KOPT-K1 (cell line): ENCODE results near the gene C5orf47.

ENCODE experiments used
- H3K27ac ChIP-seq: fragments of 200-600 bp; sonication (generic); 2 replicates; pipeline ENCODE4 v1.5.1; 2016; ENCODE audit warnings: antibody characterized with exemption, mild to moderate bottlenecking, low read depth, low read length; ENCODE audit not compliant: poor library complexity, severe bottlenecking
- H3K36me3 ChIP-seq: fragments of 200-600 bp; sonication (generic); 2 replicates; pipeline ENCODE4 v1.5.1; 2017; ENCODE audit warnings: antibody characterized with exemption, mild to moderate bottlenecking, low read length, moderate library complexity; ENCODE audit not compliant: insufficient read depth
- H3K9me3 ChIP-seq: fragments of 200-600 bp; sonication (generic); 2 replicates; pipeline ENCODE4 v1.5.1; 2017; ENCODE audit warnings: antibody characterized with exemption, low read length, mild to moderate bottlenecking; ENCODE audit not compliant: insufficient read depth, poor library complexity, severe bottlenecking

C5orf47 gene

DNA sequence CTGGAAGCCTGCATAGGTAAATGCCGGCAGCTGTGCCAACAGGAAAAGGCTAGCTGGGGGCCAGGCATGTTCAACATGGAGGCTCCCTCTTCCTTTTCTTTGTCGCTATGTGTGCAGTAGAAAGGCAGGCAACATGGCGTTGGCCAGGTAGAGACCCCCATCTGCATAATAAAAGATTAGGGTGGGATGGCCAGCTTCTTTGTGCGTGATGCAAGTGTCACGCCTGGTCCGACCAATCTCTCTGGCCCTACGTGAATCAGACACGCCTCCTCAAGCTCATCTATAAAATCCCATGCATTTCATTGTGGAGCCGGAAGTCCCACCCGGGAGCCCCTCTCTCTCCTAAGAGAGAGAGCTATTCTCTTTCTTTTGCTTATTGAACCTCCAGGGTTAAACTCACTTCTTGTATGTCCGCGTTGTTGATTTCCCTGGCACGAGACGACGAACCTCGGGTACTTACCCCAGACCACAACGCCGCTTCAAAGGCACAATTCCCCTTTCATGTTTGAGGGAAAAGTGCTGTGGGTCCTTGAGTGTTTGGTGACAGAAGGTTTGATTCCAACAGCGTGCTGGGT, 25.0 kb upstream of the C5orf47 start:
- no peak overlapping the region for H3K27ac ChIP-seq
- H3K9me3 ChIP-seq, result no peaks in the 10 kb centered on the region
- no peaks in the 10 kb centered on the region for H3K36me3 ChIP-seq

DNA sequence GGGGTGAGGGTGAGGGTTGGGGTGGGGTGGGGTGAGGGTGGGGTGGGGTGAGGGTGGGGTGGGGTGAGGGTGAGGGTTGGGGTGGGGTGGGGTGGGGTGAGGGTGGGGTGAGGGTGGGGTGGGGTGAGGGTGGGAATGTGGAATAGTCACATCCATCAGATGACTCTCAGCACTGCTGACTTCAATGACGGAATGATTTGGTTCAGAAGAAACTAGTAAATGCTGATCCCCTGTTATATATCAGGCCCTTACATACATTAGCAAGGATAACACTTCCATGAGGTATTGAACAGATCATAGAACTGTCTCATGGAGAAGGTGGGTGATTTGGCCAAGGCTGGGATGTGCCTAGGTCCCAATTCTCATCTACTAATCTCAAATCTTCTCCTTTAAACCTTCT, 24.5 kb upstream of the C5orf47 start:
- Histone ChIP-seq H3K9me3 (no peaks in the 10 kb centered on the region), H3K36me3 (no peaks in the 10 kb centered on the region), H3K27ac (no peak overlapping the region)

DNA sequence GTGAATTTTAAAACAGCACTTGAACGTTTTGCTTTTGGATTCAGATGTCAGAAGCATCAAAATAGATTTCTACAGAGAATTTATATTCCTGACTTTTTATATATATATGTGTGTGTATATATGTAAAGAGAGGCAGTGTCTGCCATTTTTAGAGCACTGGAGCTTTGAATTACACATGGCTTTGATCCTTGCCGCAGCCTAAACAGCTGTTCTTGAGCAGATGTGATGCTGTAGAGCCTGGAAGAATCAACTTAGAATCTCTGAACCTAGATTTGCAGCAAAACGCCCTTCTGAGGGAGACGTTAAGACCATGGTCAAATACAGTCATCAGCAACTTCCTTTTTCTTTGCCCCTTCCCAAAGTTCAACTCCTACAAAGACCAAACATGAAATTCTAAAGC, 21.7 kb upstream of the C5orf47 start:
- Histone ChIP-seq H3K27ac (no peak overlapping the region), H3K36me3 (no peaks in the 10 kb centered on the region), H3K9me3 (no peaks in the 10 kb centered on the region)

DNA sequence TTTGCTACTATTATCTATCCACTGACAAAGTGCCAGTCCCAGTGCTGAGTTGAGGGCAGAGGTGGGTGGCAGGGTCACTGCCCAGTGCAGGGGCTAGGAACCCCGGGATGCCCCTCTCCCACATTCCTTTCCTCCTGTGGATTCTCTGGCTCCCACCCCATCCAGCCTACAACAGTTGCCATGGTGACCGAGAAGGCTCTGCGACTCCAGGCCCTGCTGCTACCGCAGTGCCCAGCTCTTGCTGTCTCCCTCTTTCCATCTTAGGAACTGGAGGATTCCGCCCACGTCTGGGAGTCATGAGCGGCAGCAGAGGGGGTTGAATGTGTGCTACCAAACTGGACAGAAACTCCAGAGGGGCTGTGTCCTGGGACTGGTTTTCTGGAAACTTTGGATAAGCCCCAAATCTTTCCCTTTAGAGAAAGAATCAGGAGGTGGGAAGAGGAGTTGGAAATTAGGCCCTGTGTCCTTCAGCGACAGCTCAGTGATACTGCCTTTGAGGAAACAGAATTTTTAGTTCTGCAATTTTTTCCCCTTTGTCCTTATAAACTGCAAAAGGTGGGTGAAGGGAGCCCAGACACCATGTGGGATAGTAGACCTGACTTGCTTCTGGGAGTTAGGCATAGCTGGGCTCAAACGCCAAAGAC, 20.7 kb upstream of the C5orf47 start:
- no peaks in the 10 kb centered on the region for H3K9me3 ChIP-seq
- H3K36me3 ChIP-seq, result no peaks in the 10 kb centered on the region
- H3K27ac ChIP-seq, result no peak overlapping the region

DNA sequence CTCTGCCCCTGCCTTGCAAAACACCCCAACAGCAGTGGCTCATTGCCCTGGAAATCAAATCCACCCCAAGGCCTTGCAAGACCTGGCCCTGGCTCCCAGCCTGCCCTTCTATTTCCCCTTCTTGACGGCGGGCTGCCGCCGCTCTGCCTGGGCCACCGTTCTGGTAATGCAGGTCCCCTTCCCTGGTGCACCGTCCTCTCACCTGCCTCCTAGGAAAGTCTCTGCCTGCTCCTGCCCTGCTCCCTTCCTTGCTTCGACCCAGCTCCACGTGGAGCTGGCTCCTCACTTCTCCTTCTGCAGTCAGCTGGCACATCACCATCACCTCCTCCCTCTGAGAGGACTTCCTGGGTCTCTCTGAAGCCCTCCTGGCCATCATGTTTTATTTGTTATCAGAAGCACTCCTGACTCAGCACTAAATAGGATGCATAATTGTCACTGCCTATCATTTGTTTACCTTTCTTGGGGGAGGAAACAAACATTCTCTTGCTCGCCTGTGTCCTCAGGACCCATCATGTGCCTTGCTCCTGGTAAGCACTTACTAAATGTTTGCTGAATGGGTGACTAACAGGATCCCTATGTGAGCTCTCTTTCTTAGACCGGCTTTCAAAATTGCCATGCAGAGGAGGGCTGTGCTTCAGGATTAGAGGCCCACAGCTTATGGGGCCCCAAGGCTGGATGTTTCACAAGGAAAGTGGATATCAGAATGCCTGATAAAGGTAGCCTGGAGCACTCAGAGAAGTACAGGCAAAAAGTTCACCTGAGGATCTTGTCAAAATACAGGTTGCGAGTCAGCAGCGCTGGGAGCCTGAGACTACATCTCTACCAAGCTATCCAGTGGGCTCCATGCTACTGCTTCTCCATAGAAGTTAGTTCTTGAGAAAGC, 19.6 kb upstream of the C5orf47 start:
- H3K27ac ChIP-seq, result no peak overlapping the region

DNA sequence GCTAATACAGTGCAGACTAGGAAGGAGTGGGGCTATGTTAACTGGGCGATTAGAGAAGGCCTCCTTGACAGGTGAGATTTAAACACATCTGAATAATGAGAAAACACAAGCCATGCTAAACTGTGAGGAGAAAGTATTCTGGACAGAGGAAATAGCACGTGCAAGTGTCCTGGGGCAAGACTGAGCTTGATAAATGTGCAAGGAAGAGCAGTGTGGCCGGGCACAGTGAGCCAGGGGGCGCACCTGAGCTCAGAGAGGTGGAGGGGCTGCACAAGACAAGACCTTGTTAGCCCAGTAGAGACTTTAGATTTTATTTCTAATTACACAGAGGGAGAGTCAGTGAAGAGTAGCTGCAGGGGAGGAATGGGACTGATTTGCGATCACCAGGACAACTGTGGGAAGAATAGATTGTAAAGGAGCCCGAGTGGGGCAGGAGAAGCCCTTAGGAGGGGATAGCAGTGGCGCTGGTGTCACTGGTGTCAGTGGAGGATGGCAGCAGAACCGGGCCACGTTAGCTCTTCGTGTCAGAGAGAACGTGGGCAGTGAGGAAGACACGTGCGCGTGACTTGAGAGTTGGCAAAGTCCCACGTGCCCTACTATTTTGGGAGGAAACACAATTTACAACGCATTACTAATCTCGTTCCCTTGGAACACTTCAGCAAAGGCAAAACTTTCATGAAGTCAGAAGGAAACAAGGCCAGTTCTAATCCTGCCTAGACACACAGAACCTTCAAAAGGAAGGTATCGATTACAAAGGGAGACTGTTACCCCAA, 17.9 kb upstream of the C5orf47 start:
- H3K9me3 ChIP-seq, result no peaks in the 10 kb centered on the region
- H3K36me3 ChIP-seq, result no peaks in the 10 kb centered on the region
- H3K27ac ChIP-seq, result no peak overlapping the region

More for the DNA sequence above, 19.6 kb upstream of the C5orf47 start:
- Histone ChIP-seq H3K36me3 (no peaks in the 10 kb centered on the region), H3K9me3 (no peaks in the 10 kb centered on the region)

DNA sequence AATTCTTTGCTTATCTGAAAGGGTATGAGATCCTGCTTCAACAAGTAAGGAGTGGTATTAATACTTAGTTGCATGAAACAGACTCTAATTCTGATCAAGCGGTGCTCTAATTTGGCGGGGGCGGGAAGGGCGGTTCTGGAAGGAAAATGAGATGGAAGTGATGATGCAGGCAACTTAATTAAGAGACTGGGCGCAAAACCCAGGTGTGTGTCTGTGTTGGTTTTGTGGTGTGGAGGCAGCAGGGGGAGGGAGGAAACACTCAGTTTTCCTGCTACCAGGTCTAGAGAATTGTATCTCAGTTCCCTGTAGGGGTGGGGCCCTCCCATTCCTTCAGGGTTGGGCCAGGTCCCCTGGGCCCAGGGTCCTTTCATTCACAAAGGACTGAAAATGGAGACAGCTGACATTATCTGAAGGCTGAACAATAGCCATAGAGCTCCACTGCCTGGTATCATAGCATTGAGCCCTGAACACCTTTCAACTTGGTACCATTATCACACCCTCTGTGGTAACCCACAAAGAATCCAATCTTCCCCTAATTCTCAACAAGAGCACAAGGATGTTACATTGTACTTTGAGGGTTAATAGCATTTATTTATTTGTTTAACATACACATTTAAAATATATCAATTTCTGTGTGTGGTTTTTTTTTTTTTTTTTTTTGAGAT, 17.2 kb upstream of the C5orf47 start:
- Histone ChIP-seq H3K9me3 (no peaks in the 10 kb centered on the region), H3K27ac (no peak overlapping the region), H3K36me3 (no peaks in the 10 kb centered on the region)

DNA sequence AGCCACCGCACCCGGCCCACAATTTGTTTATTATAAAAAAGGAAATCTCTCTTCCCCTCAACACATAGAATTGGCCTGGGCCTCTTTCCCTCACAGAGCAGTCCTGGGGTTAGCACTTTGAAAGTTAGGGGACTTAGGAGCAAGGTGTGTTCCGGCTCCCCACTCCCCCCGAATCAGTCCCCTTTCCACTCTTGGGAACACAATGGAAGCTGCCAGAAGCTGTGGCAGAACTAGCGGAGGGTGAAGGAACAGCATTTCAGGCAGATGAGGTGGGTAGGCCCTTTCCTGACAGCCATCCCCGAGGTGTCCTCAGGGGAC, 16.4 kb upstream of the C5orf47 start:
- H3K9me3 ChIP-seq, result no peaks in the 10 kb centered on the region
- no peak overlapping the region for H3K27ac ChIP-seq
- H3K36me3 ChIP-seq, result no peaks in the 10 kb centered on the region

DNA sequence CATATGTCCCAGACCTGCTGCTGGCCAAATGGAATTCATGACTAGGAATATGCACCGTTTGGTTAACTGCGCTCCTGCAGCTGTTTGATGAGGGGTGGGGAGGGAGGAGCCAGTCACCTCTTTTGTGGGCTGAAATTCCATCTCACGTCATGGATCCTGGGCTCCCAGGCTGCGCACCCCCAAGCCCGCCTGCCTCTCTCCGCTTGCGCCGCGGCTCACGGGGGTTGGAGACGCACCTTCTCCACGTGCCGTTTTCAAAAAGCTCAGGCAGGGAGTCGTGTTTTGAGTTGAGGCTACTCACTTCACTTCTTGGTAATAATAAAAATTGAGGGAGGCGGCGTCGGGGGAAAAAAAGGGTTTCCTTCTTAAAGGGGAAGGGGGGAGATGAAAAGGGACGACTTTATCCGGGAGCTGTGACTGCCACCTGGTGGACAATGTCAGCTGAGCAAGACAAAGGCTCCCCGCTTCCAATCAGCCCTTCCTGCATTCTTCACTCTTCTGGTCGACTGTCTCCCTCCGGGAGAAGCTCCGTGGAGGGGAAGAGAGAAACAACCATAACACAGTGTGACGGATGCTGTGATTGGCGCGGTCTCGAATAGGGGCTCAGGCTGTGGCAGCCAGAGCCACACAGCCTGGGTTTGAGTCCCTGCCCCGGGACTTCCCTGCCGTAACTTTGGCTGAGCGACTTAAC, 15.9 kb upstream of the C5orf47 start:
- Histone ChIP-seq H3K9me3 (no peaks in the 10 kb centered on the region), H3K27ac (no peak overlapping the region)

DNA sequence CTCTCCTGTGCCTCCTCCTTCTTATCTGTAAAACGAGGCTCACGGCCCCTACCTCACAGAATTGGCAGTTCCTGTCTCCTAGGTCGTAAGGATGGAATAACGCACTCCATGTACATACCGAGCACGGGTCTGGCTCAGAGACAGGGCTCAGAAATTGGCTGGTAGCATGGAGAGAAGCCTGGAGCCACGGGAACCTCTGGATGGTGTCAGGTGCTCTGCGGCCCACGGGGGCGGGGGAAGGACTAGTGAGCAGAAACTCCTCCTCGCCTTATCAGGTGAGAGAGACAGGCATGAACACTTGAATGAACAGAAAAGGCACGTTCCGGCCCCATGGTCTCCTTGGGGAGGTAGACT, 15.4 kb upstream of the C5orf47 start:
- Histone ChIP-seq H3K9me3 (no peaks in the 10 kb centered on the region), H3K36me3 (no peaks in the 10 kb centered on the region), H3K27ac (no peak overlapping the region)

More for the DNA sequence above, 15.9 kb upstream of the C5orf47 start:
- no peaks in the 10 kb centered on the region for H3K36me3 ChIP-seq

DNA sequence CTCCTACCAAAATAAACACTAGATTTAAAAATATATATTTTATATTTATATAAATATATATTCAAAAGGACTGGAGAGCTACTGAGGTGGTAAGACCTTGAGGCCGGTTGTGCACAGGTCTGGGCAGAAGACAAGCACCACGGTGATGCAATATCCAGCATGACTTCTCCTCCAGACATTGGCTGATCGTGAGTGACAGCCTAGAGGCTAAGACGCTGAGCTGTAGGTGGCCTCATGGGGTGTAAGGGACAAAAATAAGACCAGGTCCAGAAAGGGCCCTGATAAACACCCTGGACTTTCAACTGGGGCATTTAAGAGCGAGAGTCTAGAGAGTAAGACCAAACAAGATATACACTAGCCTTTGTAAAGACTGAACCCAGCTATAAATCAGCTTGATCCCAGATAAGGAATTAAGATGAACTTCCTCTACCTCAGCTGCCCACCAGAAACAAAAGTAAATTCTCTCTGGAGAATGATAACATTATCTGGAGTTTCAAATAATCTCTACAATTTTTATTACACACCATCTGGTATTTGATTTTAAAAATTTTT, 14.2 kb upstream of the C5orf47 start:
- Histone ChIP-seq H3K36me3 (no peaks in the 10 kb centered on the region), H3K27ac (no peak overlapping the region), H3K9me3 (no peaks in the 10 kb centered on the region)

DNA sequence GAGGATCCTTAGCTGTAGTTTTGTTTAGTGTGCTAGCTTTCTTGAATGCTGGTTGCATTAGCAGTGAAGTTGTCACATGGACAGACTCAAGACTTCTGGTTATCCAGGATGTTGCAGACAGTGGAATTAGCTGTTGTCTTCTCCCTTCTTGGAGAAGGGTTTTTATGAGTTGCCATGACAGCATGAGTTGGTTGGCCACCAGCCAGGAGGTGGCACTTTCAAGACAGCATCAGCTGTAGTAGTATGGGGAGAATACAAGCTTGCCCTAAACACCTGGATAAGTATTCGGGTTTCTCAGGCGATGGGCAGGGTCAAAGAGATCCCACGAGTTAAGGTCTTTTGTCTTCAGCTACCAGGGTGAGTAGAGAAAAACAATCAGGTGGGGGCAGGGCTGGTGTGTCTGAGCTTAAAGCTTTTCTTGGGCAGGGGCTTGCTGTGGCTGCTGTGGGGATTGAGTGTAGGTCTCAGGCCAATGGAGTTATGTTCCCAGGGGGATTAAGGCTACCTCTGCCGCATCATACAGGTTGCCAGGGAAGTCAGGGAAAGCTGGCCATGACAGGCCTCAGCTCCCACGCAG, 7.7 kb upstream of the C5orf47 start:
- peaks cover 11% of the 10 kb centered on the region for H3K9me3 ChIP-seq
- H3K36me3 ChIP-seq, result no peaks in the 10 kb centered on the region
- no peak overlapping the region for H3K27ac ChIP-seq

DNA sequence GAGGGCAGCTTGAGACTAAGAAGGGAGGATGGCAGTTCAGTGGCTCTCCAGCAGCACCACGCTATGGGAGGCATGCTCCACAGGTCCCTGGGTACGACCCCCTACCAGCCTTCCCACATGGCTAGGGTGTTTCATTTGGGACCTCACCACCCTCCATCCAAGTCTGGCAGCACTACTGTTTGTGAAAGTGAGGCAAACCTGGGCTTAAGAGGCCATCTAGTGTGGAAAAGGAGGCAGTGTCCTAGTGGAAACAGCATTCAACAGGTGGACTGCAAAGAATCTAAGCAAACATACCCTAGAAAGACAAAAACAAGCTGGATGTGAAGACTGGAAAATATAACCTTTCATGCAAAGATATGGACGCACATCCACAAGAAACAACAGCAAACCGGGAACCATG, 4.8 kb upstream of the C5orf47 start:
- H3K36me3 ChIP-seq, result no peaks in the 10 kb centered on the region
- no peak overlapping the region for H3K27ac ChIP-seq
- peaks cover 14% of the 10 kb centered on the region for H3K9me3 ChIP-seq
